ENCODE results near the gene ZNRD2.

The ZNRD2 gene

GRCh38 chr11:65574811-65575567 is 4.7 kb downstream of the ZNRD2 start:
- DNase-seq = peak; percentile 98

GRCh38 chr11:65575568-65576231 is 5.4 kb downstream of the ZNRD2 start, which contains the start of gene EHBP1L1:
EHBP1L1 (plus strand) TSS chr11:65576053; CDS start chr11:65576303, 250 bp downstream.
- DNase-seq = peak; percentile 65

DNA sequence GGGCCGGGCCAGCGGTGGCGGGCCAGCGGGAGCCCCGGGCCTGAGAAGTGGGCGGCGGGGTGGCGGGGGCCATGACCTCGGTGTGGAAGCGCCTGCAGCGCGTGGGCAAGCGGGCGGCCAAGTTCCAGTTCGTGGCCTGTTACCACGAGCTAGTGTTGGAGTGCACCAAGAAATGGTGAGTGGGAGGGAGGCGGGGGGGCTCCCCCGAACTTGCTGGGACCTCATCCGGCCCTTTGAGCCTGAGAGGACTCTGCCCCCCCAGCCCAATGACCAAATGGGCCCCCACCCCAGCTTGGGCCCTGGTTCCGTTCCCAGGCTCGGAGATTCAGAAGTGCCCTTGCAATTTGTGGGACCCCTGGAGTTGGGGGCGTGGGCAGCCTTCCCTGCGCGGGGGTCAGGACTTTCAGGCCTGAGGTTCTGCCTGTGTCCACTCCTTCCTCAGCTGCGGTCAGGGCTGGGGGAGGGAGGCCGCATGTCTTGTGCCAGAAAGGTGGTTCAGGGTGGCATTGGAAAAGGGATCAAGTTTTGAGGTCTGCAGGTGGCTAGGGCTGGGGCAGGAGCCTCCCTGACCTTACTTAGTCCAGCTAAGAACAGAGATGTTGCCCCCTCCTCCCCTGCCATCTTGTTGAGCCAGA is 6.1 kb downstream of the ZNRD2 start:
- DNase-seq = no peak

DNA sequence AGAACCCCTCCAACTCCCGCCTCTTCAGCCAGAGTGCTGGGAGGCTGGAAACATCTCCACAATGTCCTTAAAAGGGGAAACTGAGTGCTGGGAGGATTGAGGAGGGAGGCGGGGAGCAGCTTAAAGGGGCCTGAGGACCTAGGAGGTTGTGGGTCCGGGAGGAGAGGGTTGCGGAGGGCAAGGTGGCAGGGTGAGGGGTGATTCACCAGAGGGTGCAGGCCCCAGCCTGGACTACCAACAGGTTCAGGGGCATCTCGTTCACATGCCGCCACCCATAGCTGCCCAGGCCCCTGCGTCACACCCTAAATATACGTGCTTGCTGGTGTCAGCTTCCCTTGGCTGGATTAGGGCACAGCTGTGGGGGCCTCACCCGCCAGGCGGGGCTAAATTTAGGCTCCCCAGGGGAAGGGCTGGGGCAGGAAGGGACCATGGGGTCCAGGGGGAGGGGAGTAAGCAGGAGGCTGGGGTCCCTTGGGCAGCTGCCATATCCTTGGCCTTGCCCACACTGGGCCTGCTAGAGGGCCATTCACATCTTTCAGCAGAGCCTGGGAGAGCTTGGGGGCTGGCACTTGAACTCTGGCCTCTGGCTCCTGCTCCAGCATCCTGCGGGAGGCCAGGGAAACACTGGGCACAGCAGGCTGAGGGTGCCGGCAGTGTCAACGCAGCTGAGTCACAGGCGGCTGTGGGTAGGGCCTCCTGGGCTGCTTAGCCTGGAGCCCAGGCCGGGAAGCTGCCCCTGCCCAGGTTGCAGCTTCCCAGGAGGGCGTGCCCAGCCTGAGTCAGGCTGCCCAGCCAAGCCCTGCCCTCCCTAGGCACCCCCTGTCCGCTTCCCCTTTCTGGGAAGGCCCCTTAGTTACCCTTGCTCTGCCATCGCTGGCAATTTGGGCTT is 6.8 kb downstream of the ZNRD2 start:
- peak; percentile 11 for DNase-seq

DNA sequence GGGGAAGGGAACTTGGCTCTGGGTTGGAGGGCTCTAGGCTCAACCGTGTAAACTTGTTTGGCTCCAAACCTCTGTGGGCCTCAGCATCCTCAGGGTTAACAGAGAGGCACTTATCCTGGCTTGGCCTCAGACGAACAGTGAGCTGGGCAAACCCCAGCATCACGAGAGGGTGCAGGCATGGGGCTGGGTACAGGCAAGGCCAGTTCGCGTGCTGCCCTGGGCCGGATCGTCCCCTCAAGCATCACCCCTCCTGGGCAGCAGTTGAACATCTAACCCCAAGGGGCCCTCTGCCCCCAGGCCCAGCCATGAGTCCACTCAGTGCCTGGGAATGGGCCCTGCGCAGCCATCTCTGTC is 7.5 kb downstream of the ZNRD2 start:
- no peak for DNase-seq

DNA sequence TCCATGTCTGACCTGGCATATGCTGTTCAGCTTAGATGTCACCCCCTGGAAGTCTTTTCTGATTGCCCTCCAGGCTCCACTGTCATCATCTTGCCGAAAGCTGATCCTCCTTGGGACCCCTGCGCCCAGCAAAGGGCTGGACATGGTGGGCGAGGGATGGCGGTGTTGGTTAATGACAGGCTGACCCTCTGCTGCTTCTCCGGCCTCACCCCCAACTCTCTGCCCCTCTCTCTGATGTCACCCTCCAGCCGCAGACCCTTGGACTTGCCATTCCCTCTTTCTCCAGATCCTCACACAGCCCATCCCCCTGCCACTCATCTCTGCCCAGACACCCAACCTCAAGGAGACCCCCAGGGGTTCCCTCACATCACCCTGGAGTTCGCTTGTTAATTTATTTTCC is 7.9 kb downstream of the ZNRD2 start:
- no peak for DNase-seq

GRCh38 chr11:65578667-65579066 is 8.4 kb downstream of the ZNRD2 start:
- DNase-seq = no peak

- DNase-seq = no peak
Measured at GRCh38 chr11:65579291-65579690, 9.0 kb downstream of the ZNRD2 start.

DNA sequence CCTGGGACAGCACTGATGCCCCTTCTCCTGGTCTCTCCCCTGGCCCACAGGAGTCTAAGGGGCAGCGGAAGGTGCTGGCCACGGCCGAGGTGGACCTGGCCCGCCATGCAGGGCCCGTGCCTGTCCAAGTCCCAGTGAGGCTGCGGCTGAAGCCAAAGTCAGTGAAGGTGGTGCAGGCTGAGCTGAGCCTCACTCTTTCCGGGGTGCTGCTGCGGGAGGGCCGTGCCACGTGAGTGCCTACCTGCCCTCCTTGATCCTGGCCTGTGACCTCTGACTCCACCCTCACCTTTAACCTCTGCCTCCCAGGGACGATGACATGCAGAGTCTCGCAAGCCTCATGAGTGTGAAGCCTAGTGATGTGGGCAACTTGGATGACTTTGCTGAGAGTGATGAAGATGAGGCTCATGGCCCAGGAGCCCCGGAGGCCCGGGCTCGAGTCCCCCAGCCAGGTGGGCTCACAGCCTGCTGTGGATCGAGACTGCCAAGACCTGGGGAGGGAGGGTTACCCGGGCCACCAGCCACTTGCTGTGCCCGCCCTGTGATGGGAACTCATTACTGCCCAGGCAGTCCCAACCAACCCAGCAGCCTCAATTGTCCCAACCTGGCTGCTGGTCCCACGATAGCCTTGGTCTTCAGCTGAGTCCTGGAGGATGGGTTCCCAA is 9.9 kb downstream of the ZNRD2 start:
- no peak for DNase-seq

DNA sequence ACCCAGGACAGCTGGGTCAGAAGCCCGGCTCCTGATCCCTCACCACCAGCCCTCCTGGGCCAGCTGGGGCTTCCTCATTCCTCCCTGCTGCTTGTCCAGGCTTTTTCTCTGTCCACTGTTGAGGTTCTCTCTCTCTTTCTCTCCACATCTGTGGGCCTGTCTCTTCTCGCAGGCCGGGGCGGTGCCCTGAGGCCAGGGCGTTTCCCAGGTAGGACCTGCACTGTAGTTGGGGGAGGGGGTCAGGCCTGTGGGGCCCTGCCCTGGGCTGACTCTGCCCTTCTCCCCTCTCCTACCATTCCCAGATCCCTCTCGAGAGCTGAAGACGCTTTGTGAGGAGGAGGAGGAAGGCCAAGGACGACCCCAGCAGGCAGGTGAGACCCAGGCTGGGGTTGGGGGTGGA is 10.5 kb downstream of the ZNRD2 start:
- DNase-seq = no peak

DNA sequence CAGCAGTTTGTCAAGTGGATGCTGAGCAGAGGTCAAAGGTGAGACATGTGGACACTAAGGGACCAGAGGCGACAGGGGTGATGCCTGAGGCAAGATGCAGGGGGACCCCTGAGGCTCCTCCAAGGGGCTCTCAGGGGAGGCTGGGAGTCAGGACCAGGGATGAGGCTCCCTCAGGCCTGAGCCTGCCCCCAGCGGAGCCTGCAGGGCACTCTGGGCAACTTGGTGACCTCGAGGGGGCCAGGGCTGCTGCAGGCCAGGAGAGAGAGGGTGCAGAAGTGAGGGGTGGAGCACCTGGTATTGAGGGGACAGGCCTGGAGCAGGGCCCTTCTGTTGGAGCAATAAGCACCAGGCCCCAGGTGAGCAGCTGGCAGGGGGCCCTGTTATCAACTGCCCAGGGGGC is 11.7 kb downstream of the ZNRD2 start:
- no peak for DNase-seq

DNA sequence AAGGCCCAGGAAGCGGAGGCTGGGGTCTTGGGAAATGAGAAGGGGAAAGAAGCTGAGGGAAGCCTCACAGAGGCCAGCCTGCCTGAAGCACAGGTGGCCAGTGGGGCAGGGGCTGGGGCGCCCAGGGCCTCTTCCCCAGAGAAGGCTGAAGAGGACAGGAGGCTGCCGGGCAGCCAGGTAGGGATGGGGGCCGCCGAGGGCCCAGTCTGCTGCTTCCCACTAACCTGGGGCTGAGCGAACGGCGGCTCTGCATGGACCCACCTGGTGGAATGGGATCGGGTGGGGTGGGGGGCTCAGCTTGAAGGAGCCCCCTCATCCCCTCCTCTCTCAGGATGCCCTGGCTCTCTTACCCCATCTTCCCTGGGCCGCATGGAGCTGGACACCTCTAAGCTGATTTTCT is 13.3 kb downstream of the ZNRD2 start:
- no peak for DNase-seq

- no peak for DNase-seq
Measured at GRCh38 chr11:65584106-65584505, 13.8 kb downstream of the ZNRD2 start.

DNA sequence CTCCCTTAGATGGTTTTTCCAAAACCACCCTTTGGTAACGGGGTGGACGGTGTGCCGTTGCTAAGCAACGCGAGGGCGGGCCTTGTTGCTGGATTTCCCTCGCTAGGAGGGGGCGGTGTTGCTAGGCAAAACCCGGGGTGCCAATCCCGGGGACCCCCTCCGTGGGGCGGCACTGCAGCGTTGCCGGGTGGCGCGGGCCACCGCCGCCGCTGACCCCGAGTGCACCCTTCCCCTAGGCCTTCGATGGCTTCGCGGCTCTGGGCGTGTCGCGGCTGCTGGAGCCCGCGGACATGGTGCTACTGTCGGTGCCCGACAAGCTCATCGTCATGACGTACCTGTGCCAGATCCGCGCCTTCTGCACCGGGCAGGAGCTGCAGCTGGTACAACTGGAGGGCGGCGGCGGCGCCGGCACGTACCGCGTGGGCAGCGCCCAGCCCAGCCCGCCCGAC is 14.5 kb downstream of the ZNRD2 start:
- no peak for DNase-seq

DNA sequence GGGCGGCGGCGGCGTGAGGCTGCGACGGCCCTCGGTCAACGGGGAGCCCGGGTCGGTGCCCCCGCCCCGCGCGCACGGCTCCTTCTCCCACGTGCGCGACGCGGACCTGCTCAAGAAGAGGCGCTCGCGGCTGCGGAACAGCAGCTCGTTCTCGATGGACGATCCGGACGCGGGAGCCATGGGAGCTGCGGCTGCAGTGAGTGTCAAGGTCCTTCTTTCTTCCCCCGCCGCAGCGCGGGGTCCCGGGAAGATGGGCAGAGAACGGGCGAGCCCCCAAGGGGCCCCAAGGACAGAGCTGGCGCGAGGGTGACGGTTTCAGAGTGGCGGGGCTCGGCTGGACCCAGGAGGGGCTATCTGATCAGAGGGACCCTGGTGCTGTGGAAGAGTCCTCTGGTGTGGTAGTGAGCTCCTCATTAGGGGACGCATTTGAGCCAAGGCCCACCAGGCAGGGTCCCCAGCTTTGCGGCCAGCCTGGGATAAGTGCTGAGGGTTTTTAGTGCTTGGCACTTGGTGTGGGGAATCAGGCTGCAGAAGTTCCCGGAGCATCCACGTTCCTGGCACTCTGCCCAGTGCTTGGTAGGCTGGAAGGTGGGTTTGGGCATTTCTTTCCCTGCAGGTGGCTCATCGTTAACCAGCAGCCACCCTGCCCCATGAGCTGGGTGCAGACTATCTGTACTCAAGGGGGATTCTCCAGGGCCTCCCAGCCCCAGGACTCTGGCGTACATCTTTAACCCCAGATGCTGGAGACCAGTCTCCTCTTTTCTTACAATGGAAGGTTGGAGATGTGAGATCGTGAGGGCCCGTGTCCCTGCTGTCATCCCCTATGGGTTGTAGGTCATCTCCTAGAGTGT is 15.3 kb downstream of the ZNRD2 start:
- DNase-seq = no peak

GRCh38 chr11:65586247-65586630 is 16.0 kb downstream of the ZNRD2 start:
- DNase-seq = no peak

- no peak for DNase-seq
Measured at GRCh38 chr11:65586676-65587075, 16.4 kb downstream of the ZNRD2 start.

- peak; percentile 9 for DNase-seq
Measured at GRCh38 chr11:65588199-65589054, 18.1 kb downstream of the ZNRD2 start.

- no peak for DNase-seq
Measured at GRCh38 chr11:65589444-65590239, 19.4 kb downstream of the ZNRD2 start.

All from NCI-H146 (cell line).